GM18505 (cell line): ENCODE results near the gene CCNYL1.
"Not testable (repeated sequence)": the region's sequence is repeated elsewhere in the genome, so short reads cannot be mapped to it uniquely, and the experiment has no call there.

Experiments
- ATAC-seq: cut with Tn5 transposase; IDR thresholded peaks from one replicate; pipeline ENCODE4 v1.9.1; 2021; ENCODE audit not compliant: unreplicated experiment
- POLR2A ChIP-seq: IDR thresholded peaks from 4 replicates; pipeline ENCODE4 v1.6.1; 2011; ENCODE audit warnings: borderline replicate concordance; ENCODE audit not compliant: insufficient read depth, insufficient read length; ENCODE audit errors: extremely low read depth

Gene CCNYL1

DNA sequence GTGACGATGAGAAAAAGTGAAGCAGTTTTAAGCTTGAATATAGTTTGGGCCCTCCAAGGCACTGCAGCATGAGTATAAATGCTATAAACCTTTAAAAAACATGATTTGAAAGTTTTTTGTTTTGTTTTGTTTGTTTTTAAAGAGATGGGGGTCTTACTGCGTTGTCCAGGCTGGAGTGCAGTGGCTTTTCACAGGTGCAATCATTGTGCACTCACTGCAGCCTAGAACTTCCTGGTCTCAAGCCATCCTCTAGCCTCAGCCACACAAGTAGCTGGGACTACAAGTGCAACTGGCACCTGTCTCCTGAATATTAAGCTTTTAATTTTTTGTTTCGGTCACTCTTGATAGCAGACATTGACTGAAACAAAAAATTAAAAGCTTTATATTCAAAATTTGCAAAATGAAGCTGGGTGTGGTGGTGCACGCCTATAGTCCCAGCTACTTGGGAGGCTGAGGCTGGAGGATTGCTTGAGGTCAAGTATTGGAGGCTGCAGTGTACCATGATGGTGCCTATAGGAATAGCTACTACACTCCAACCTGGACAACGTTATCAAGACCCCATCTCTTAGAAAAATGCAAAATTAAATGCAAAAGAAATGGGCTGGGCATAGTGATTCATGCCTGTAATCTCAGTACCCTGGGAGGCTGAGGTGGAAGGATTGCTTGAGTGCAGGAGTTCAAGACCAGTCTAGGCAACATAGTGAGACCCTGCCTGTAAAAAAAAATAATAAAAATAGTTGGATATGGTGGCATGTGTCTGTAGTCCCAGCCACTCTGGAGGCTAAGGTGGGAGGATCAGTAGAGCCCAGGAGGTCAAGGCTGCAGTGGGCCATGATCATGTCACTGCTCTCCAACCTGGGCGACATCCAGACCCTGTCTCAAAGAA lies 43.3 kb downstream of the CCNYL1 start:
- ATAC-seq = no peak
- no peak for TF ChIP-seq POLR2A

DNA sequence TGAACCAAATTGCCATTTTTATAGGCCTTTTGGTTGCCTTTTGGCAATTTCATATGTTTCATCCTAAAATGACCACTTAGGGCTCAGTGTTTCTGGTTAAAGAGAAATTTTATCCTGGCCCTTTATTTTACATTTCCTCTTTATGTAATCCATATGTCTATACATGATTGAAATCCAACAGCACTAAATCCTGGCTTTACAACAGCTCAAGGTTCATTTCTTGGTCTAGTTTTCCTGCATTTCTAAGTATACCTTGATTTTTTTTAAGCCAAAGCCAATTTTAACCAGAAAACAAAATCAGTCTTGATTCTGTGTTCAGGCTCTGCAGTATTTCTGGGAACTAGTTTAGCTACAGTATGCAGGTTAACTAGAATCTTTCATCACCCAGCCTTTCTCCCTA lies 46.6 kb downstream of the CCNYL1 start:
- no peak for ATAC-seq
- no peak for TF ChIP-seq POLR2A

DNA sequence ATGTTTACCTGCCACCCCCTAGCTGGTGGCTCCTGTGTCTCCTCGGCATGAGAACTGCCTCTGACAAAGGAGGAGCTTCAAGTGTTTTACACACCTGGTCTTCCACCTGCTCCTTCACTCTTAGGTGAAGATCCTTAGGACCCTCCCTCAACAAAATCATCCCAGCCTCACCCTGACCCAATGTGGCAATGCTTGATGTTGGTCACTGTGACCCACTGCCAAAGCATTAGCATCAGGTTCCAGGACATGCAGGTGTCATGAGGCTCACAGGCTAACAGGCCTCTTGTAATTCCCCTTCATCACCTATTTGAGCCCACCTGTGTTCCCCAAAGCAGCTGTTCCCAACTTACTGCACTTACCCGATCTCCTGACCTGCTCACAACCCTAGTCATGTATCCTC lies 48.5 kb downstream of the CCNYL1 start:
- ATAC-seq = no peak
- no peak for TF ChIP-seq POLR2A

DNA sequence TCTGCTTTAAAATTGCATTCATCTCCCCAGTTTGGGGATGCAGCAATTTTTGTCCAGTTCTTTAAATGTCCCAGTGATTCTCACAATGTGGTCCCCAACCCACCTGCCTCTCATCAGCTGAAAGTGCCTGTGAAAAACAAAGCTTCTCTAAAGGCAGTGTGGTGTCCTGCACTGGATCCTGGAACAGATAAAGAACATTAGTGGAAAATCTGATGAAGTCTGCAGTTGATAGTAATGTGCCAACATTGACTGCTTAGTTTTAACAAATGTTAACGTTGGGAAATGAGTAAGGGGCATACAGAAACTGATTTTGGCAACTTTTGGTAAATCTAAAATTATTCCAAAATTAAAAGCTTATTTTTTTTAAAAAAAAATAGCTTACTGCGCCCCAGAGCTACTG lies 49.0 kb downstream of the CCNYL1 start:
- TF ChIP-seq POLR2A = no peak
- ATAC-seq = no peak

DNA sequence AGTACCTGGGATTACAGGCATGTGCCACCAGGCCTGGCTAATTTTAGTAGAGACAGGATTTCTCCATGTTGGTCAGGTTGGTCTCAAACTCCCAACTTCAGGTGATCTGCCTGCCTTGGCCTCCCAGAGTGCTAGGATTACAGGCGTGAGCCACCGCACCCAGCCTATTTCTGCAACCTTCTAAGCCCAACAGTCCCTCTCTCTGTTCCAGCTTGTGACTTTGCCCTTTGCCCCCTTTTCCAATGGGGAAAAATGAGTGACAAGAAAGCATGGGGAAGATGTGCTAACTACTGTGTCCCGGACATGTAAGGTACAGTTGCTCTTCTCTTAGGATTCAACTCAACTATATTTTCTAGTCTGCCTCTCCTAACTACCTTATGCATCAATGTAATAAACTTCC lies 50.0 kb downstream of the CCNYL1 start:
- not testable (repeated sequence) for ATAC-seq

DNA sequence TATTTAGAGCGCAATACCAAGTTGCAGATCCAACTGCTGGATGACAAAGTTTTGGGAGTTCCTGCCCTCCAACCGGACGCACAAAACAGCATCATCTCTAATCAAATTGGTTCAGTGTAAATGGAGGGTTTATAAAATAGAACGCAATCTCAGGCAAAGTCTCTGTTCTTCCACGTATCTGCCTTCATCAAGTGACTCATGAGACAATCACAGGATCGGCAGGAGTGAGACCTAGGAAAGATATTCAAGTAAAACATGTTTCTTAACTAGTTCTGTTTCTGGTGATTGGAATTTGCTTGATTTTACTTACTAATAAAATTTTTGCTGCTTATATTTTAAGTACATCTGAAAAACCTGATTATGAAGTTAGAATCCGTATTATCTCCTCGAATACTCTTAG lies 50.7 kb downstream of the CCNYL1 start:
- no peak for TF ChIP-seq POLR2A
- ATAC-seq = no peak

DNA sequence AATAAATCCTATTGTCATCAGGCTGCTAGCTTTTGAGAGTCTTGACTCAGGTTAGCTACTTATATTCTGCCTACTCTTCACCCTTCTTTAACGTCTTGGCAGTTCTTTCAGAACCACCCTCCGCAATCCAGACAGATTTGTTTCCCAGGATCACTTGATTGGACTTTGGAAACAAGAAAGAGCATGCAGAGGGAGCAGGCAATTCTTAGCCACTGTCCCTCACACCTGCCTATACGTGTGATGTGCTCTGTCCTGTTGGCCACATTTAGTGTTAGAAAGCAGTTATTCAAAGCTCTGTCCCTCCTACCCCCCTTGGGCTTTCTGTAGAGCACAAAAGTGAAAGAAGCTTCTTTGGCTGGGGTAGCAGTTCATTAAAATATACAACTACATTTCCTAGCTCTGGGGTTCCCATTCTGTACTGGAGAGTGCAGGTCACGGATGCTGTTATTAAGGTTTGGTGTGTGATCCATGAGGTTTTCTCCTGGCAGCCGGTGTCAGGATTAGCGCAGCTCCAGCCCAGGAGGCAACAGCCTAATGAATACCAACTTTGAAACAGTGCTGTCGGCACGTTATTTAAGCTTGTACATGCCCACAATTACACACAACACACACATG lies 52.0 kb downstream of the CCNYL1 start:
- no peak for ATAC-seq
- TF ChIP-seq POLR2A = no peak

DNA sequence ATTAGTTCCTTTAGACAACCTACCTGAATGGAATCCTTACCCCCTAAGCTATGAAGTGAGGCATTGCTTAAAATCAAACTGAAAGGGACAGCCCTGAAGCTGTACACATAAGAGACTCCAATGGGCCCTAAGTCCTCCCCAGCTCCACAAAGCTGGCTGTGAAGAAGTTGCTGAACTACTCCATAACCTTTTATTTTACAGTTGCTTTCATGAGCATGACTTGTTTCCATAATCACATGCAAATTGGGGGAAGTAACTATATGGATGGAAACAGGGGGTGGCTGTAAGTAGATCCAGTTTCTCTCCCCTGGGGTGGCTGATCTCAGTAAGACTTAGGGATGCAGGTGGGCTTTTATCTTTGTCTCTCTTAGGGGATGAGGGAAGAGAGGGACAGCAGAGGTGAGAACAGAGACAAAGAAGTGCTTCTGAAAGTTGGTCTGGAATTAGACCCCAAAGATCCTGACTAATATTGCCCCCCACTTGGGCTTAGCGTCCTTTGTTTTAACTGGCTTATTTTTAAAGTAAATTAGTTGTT lies 52.7 kb downstream of the CCNYL1 start:
- TF ChIP-seq POLR2A = no peak
- no peak for ATAC-seq

DNA sequence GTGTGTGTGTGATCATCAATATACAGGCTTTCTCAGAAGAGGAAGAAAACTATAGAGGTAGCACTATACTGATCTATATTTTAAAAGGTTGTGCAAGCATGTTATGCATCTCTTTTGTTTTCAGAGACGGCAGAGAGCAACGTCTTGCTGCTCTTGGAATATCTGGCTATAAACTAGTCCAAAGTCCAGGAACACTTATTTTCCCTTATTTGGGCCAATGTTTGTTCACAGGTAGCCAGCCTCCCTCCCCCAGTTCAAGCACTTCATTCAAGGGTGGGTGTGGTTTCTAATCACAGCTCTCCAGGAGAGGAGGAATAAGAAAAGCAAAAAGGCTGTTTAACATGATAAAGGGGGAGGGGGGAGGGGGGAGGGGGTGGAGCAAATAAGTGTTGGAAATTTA lies 54.1 kb downstream of the CCNYL1 start:
- no peak for TF ChIP-seq POLR2A
- ATAC-seq = no peak

DNA sequence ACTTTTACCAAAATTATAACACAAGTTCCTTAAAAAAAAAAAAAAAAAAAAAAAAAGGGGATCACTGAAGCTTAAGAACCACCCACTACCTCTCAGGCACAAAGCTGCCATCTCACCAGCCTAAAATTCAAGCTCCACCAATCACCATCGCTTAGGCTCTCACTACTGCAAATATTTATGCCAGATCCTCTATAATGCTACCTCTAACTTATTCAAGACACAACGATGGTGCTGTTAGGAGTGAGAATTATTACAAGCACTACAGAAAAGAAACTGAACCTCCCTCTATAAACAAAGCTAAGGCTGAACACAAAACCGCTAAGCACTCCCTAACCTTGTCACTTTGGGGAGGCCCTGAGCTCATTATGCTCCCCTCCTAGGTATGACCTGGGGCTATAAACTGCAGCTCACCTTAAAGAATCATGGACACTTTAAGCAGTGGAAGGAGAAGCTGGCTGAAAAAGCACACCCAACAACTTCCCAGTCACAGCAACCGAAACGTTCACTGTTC lies 54.7 kb downstream of the CCNYL1 start:
- no peak for ATAC-seq
- TF ChIP-seq POLR2A = no peak

DNA sequence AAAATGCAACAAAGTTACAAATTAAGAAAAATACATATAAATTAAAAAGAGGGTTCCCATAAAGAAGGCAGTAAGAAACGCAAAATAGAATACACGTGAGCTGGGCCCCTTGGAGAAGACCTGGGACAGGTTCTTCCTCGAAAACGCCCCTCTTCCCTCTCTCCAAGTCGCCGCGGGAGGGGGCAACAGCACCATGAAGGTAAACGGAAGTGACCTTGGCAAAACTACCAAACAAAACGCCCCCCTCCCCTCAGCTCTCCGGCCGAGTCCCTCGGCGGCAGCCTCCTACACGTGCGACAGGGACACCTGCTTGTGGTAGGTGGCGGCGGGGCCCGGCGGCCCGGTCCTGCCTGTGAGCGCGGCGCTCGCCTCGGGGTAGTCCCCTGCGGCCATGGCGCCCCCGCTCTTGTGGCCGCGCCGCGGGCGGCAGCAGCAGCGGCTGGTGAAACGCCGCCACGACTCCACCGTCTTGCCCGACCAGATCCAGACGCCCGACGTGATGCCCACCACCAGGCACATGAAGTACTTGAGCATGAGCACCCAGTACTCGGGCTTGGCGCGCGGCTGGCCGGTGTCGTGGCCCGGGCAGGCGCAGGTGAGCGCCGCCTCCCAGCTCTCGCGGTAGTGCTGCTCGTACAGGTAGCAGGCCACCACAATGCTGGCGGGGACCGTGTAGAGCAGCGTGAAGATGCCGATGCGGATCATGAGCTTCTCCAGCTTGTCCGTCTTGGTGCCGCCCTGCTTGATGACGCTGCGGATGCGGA lies 55.4 kb downstream of the CCNYL1 start:
- no peak for ATAC-seq
- TF ChIP-seq POLR2A = no peak

DNA sequence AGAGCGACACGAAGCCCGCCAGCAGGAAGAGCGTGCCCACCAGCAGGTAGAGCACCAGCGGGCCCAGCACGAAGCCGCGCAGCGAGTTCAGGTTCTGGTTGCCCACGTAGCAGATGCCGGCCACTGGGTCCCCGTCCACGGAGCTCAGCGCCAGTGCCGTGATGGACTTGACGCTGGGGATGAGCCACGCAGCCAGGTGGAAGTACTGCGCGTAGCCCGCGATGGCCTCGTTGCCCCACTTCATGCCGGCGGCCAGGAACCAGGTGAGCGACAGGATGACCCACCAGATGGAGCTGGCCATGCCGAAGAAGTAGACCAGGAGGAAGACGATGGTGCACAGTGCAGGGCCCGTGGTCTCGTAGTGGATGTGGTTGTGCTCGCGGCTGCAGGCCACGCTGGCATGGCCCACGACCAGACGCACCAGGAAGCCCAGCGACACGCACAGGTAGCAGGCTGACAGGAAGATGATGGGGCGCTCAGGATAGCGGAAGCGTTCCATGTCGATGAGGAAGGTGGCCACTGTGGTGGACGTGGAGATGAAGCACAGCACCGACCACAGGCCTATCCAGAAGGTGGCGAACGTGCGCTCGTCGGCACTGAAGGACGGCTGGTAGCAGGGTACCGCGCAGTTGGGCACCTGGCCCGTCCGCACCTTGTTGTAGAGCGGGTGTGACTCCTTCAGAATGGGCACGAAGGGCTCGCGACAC lies 56.2 kb downstream of the CCNYL1 start:
- TF ChIP-seq POLR2A = no peak
- ATAC-seq = no peak

DNA sequence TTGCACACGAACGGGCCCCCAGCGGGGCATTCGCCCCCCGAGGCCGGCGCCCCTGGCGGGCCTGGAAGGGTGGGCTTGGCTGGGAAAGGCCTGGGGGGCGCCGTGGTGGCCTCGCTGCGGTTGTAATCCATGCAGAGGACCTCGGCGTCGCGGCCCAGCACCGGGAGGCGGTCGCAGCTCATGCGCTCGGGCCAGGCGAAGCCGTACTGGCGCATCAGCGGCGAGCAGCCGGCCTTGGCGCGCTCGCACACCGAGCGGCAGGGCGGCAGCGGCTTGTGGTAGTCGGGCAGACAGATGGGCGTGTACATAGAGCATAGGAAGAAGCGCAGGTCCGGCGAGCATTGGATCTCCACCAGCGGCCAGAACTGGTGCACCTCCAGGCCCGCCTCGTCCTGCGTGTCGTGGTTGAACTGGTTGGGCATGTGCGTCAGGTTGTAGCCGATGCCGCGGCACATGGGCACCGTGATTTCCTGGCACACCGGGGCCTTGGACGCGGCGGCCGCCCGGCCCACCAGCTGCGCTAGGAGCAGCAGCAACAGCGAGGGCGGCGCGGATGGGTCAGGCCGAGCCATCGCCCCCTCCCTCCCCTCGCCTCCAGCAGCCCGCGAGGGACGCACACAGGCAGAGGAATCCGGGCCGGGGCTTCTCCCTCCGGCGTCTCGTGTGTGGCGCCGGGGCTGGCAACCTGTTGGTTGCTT lies 56.9 kb downstream of the CCNYL1 start:
- no peak for TF ChIP-seq POLR2A
- ATAC-seq = no peak
